ENCODE data around the gene CD200.

CD200 gene

DNA sequence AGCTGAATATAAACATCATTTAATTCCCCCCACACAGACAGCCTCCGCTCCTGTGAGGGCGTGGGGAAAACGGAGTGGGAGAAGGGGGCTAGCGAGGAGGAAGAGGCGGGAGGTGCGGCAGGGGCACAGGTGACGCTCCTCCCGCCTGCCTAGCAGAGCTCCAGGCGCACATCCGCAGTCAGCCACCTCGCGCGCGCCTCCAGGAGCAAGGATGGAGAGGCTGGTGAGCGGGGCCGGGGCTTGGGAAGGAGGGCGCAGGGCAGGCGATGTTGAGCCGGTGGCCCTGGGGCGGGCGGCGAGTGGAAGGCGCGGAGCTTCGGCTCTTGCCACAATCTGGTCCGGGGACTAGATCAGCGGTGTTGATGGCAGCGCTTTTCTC lies at the start of gene CD200:
Gene CD200 (plus strand): TSS at position 155 of the 379 bp plus-strand sequence. CDS start 57 bp downstream, at position 212.
- Histone ChIP-seq H3K9ac (ENCODE audit: low read length) (peak within 1 kb of the TSS; percentile 70), H3K4me3 (ENCODE audit: low read length) (peak within 1 kb of the TSS; percentile 25), H3K27me3 (ENCODE audit: control insufficient read depth, insufficient read depth, low read length) (peaks cover 15% of the 10 kb centered on the region)

DNA sequence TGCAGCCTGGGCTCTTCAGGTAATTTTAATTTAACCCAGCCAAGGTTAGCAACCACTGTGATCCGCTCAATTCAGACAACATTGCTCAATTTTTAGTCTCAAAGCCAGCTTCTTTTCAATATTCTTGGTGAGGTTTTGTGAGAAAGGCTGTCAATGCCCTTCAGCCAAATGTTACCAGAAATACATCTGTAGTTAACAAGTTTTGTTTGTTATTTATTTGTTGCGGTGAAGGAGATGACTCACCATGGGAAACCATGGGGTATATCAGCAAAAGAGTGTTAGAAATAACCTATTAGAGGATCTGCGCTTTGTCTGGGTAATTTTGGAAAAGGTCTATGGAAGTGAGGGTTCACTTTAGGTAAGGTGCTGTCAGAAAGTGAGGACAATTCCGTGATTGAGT lies 43.9 kb upstream of the CD200 start:
- Histone ChIP-seq H3K4me1 (ENCODE audit: control insufficient read depth, insufficient read depth, low read length) (peaks cover 4% of the 10 kb centered on the region), H3K36me3 (ENCODE audit: control insufficient read depth, insufficient read depth, low read length) (no peaks in the 10 kb centered on the region), H3K9me3 (ENCODE audit: control insufficient read depth, low read length) (no peaks in the 10 kb centered on the region), H3K27me3 (ENCODE audit: control insufficient read depth, insufficient read depth, low read length) (no peaks in the 10 kb centered on the region), H3K9ac (ENCODE audit: low read length) (no peak overlapping the region), H3K4me3 (ENCODE audit: low read length) (no peak overlapping the region)

More for the DNA sequence above, at the start of gene CD200:
- Histone ChIP-seq H3K4me1 (ENCODE audit: control insufficient read depth, insufficient read depth, low read length) (no peaks in the 10 kb centered on the region), H3K36me3 (ENCODE audit: control insufficient read depth, insufficient read depth, low read length) (no peaks in the 10 kb centered on the region), H3K9me3 (ENCODE audit: control insufficient read depth, low read length) (no peaks in the 10 kb centered on the region)

- H3K4me3 ChIP-seq (ENCODE audit: low read length): peak within 1 kb of the TSS; percentile 38
- no peaks in the 10 kb centered on the region for H3K9me3 ChIP-seq (ENCODE audit: control insufficient read depth, low read length)
- H3K9ac ChIP-seq (ENCODE audit: low read length): peak within 1 kb of the TSS; percentile 54
- no peaks in the 10 kb centered on the region for H3K27me3 ChIP-seq (ENCODE audit: control insufficient read depth, insufficient read depth, low read length)
- H3K4me1 ChIP-seq (ENCODE audit: control insufficient read depth, insufficient read depth, low read length): peaks cover 7% of the 10 kb centered on the region
- no peaks in the 10 kb centered on the region for H3K36me3 ChIP-seq (ENCODE audit: control insufficient read depth, insufficient read depth, low read length)
These were observed 39.3 kb upstream of the CD200 start, which contains the start of gene SLC9C1 for GRCh38 chr3:112293368-112294321. Gene SLC9C1, minus strand, starts transcription at chr3:112294216. Its CDS starts 7,425 bp downstream, at chr3:112286791.

DNA sequence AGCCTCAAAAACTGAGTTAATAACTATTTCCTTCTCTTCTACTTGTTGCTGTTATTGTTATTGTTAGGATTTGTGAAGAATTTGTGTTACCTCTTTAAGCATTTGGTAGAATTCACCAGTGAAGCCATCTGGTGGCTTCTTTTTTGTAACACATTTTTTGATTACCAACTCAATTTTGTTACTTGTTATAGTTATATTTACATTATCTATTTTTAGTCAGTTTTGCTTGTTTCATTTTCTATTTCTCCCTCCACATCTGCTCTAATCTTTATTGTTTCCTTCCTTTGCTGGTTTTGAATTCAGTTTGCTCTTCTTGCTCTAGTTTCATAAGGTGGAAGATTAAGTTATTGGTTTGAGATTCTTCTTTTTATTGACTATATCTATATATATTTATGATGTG lies 35.2 kb upstream of the CD200 start:
- no peaks in the 10 kb centered on the region for H3K9me3 ChIP-seq (ENCODE audit: control insufficient read depth, low read length)
- no peak overlapping the region for H3K4me3 ChIP-seq (ENCODE audit: low read length)
- H3K4me1 ChIP-seq (ENCODE audit: control insufficient read depth, insufficient read depth, low read length): peaks cover 7% of the 10 kb centered on the region
- H3K36me3 ChIP-seq (ENCODE audit: control insufficient read depth, insufficient read depth, low read length): no peaks in the 10 kb centered on the region
- no peak overlapping the region for H3K9ac ChIP-seq (ENCODE audit: low read length)
- no peaks in the 10 kb centered on the region for H3K27me3 ChIP-seq (ENCODE audit: control insufficient read depth, insufficient read depth, low read length)

DNA sequence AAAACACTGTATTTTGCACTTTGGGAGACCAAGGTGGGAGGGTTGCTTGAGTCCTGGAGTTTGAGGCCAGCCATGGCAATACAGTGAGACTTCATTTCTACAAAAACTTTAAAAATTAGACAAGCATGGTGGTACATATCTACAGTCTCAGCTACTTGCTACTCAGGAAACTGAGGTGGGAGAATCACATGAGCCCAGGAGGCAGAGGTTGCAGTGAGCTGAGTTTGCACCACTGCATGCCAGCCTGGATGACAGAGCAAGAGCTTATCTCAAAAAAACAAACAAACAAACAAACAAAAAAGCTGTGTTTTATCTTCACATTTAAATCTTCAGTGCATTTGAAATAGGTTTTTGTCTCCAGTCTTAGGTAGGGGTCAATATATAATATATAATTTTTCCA lies 34.2 kb upstream of the CD200 start:
- Histone ChIP-seq H3K27me3 (ENCODE audit: control insufficient read depth, insufficient read depth, low read length) (no peaks in the 10 kb centered on the region), H3K4me3 (ENCODE audit: low read length) (no peak overlapping the region), H3K4me1 (ENCODE audit: control insufficient read depth, insufficient read depth, low read length) (peaks cover 10% of the 10 kb centered on the region), H3K9me3 (ENCODE audit: control insufficient read depth, low read length) (no peaks in the 10 kb centered on the region), H3K36me3 (ENCODE audit: control insufficient read depth, insufficient read depth, low read length) (no peaks in the 10 kb centered on the region), H3K9ac (ENCODE audit: low read length) (no peak overlapping the region)

DNA sequence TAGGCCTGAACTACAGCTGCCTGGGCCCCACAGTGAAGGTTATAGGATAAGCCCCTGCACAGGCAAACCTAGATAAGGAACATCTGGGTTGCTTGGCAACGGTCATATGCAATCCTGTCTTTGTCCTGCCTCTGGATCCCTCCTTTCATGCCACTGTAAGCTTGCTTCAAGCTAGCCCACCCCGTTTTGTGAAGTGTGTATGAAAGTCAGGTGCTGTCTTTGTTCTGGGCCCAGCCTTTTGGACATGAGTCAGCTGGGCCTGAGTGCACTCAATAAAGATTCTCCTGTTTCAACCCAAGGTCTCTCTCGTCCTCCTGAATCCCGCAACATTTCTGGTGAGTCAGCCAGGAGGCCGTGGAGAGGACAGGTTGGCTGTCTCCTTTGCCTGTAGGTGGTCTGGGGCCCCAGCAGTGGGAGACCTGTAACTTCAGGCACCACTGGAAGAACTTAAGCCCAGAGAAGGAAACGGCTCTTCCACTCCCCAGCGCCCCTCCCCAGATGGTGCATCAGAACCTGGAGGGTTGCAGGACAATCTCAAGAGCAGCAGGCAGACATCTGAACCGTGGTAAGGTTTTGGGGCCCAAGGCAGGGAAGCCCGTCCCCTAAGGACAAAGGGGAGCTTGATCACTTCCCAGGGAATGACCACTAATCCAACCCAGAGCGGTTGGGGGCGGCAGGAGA lies 30.7 kb upstream of the CD200 start:
- Histone ChIP-seq H3K4me3 (ENCODE audit: low read length) (no peak overlapping the region), H3K9ac (ENCODE audit: low read length) (no peak overlapping the region)

DNA sequence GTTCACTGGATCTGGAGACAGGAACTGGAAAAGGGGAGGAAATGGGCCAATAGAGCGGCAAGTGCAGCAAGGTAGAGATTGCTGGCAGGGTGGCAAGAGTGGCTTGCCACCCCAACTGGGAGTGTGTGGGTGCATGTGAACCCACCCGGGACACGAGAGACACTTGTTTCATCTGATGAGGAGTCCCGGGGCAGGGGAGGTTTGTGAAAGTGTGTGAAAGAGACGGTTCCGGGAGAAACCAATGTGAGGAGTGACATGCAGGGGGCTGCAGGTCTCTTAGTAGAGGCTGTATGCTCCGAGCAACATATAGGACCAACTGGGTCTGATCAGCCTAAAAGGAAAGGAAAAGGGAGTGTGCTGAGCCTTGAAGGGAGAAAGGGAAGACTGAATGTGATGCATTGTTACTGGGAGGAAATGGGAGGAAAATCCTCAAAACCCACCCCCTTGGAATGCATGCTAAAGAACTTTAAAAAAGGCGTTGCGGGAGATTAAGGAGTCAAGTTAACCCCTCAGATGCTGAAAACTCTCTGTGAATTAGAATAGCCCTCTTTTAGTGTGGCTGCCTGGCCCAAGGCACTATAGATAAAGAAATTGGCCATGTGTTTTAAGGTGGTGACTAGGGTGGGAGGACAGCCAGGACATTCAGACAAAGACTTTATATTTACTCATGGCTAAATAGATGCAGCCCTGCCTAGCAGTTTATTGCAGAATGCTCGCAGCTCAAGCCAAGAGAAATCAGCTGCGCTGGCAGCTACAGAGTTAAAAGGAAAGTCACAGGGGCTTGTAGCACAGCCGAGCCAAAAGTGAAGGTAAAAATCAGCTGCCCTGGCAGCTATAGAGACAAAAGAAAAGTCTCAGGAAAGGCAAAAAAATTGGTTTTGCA lies 29.8 kb upstream of the CD200 start:
- H3K9me3 ChIP-seq (ENCODE audit: control insufficient read depth, low read length): no peaks in the 10 kb centered on the region
- H3K4me3 ChIP-seq (ENCODE audit: low read length): peak overlapping the region; percentile 25
- peak overlapping the region; percentile 25 for H3K9ac ChIP-seq (ENCODE audit: low read length)
- H3K4me1 ChIP-seq (ENCODE audit: control insufficient read depth, insufficient read depth, low read length): peaks cover 4% of the 10 kb centered on the region
- no peaks in the 10 kb centered on the region for H3K27me3 ChIP-seq (ENCODE audit: control insufficient read depth, insufficient read depth, low read length)
- no peaks in the 10 kb centered on the region for H3K36me3 ChIP-seq (ENCODE audit: control insufficient read depth, insufficient read depth, low read length)

More for the DNA sequence above, 30.7 kb upstream of the CD200 start:
- Histone ChIP-seq H3K27me3 (ENCODE audit: control insufficient read depth, insufficient read depth, low read length) (no peaks in the 10 kb centered on the region), H3K9me3 (ENCODE audit: control insufficient read depth, low read length) (no peaks in the 10 kb centered on the region), H3K4me1 (ENCODE audit: control insufficient read depth, insufficient read depth, low read length) (peaks cover 4% of the 10 kb centered on the region), H3K36me3 (ENCODE audit: control insufficient read depth, insufficient read depth, low read length) (no peaks in the 10 kb centered on the region)

DNA sequence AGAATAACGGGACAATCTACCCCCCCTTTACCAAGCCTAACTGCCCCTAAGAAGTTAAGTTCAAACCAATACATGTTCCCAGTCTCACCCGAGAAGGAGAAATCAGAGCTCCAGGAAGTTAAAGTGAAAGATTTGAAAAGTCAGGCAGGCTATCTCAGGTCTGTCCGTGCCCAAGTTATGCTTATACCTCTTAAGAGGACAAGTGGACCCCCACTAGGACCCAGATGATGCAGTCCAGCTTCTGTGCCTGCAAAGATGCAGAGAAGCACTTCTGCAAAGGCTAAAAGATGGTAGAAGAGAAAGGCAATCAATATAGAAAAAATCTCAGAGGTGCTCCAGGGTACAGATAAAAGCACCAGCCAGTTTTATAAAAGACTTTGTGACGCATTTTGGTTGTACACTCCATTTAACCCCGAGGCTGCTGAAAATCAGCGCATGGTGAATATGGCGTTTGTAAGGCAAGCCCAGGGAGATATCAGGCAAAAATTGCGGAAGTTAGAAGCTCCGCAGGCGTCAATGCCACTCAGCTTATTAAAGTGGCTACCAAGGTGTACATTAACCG lies 29.1 kb upstream of the CD200 start:
- H3K36me3 ChIP-seq (ENCODE audit: control insufficient read depth, insufficient read depth, low read length): no peaks in the 10 kb centered on the region
- H3K4me1 ChIP-seq (ENCODE audit: control insufficient read depth, insufficient read depth, low read length): peaks cover 4% of the 10 kb centered on the region
- peak overlapping the region; percentile 25 for H3K4me3 ChIP-seq (ENCODE audit: low read length)
- H3K27me3 ChIP-seq (ENCODE audit: control insufficient read depth, insufficient read depth, low read length): no peaks in the 10 kb centered on the region
- no peaks in the 10 kb centered on the region for H3K9me3 ChIP-seq (ENCODE audit: control insufficient read depth, low read length)
- peak overlapping the region; percentile 25 for H3K9ac ChIP-seq (ENCODE audit: low read length)

- H3K4me3 ChIP-seq (ENCODE audit: low read length): no peak overlapping the region
- no peaks in the 10 kb centered on the region for H3K36me3 ChIP-seq (ENCODE audit: control insufficient read depth, insufficient read depth, low read length)
- no peaks in the 10 kb centered on the region for H3K27me3 ChIP-seq (ENCODE audit: control insufficient read depth, insufficient read depth, low read length)
- peaks cover 4% of the 10 kb centered on the region for H3K4me1 ChIP-seq (ENCODE audit: control insufficient read depth, insufficient read depth, low read length)
- H3K9ac ChIP-seq (ENCODE audit: low read length): no peak overlapping the region
- no peaks in the 10 kb centered on the region for H3K9me3 ChIP-seq (ENCODE audit: control insufficient read depth, low read length)
These were observed 28.3 kb upstream of the CD200 start for GRCh38 chr3:112304611-112305010.

GRCh38 chr3:112306825-112307224 lies 26.1 kb upstream of the CD200 start:
- Histone ChIP-seq H3K9me3 (ENCODE audit: control insufficient read depth, low read length) (no peaks in the 10 kb centered on the region), H3K9ac (ENCODE audit: low read length) (no peak overlapping the region), H3K4me1 (ENCODE audit: control insufficient read depth, insufficient read depth, low read length) (peaks cover 4% of the 10 kb centered on the region), H3K4me3 (ENCODE audit: low read length) (no peak overlapping the region), H3K27me3 (ENCODE audit: control insufficient read depth, insufficient read depth, low read length) (no peaks in the 10 kb centered on the region), H3K36me3 (ENCODE audit: control insufficient read depth, insufficient read depth, low read length) (no peaks in the 10 kb centered on the region)

- Histone ChIP-seq H3K9me3 (ENCODE audit: control insufficient read depth, low read length) (no peaks in the 10 kb centered on the region), H3K4me3 (ENCODE audit: low read length) (no peak overlapping the region), H3K4me1 (ENCODE audit: control insufficient read depth, insufficient read depth, low read length) (peaks cover 4% of the 10 kb centered on the region), H3K9ac (ENCODE audit: low read length) (no peak overlapping the region), H3K36me3 (ENCODE audit: control insufficient read depth, insufficient read depth, low read length) (no peaks in the 10 kb centered on the region), H3K27me3 (ENCODE audit: control insufficient read depth, insufficient read depth, low read length) (no peaks in the 10 kb centered on the region)
These were observed 25.4 kb upstream of the CD200 start for GRCh38 chr3:112307557-112307956.
